C4-2B (cell line): ENCODE measurements around the gene CBX6.

Source experiments
- H3K27ac ChIP-seq: fragments of 450-650 bp; 2 replicates; pipeline ENCODE4 v1.5.1; 2017
- CTCF ChIP-seq: fragments of 450-650 bp; conservative IDR thresholded peaks from 2 replicates; pipeline ENCODE4 v1.5.1; 2017; ENCODE audit warnings: mild to moderate bottlenecking
- ZFX ChIP-seq: fragments of 450-650 bp; IDR thresholded peaks from 2 replicates; pipeline ENCODE4 v1.6.1; 2017

The CBX6 gene

DNA sequence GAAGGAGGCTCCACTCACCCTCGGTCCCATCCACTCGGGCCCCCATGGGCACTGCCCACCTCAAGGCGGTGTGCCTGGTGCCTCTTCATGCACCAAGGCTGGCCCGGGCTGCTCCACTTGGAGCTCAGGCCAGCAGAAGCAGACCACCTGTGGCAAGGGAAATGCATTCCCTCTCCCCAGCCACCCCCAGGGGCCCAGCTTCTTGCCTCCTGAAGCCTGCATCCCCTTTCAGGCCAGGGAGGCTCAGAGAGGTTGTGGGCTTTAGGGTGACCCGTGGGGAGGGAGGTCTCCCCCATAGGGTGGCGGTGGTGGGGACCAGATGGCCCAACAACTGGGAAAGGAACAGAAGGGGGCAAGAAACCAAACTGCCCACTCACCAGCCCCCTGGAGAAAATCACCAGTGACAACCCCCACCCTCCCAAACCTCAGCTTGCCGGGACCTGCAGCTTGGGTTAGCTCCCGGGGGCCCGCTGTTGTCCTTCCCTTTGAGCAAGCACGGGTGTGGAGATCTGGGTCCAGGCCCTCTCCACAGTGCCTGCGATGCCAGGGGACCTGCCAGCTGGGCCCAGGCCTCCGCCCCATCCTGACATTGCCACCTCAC, 8.4 kb downstream of the CBX6 start:
- no peak overlapping the region for H3K27ac ChIP-seq

GRCh38 chr22:38862375-38863329, 9.4 kb downstream of the CBX6 start:
- H3K27ac ChIP-seq = no peak overlapping the region
- TF ChIP-seq CTCF = no peak
- TF ChIP-seq ZFX = no peak

More for the DNA sequence above, 8.4 kb downstream of the CBX6 start:
- no peak for TF ChIP-seq CTCF
- TF ChIP-seq ZFX = no peak

DNA sequence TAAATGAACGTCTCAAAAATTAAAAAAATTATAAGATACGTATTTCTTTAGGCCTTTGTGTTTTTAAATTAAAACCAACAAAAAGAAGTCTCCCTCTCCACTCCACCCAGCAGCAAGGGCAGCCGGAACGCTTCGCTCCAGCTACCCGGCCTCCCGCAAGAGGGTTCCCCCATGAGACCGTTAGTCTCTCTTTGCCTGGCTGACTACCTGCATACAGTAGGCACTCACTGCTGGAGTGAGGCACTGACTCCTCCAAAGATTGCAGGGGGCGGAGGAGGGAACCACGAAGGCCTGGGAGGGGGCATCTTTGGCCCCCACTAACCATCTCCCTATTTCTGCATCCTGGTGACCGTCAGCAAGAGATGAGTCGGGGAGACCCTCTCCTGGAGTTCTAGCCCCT, 10.1 kb downstream of the CBX6 start:
- H3K27ac ChIP-seq = no peak overlapping the region
- TF ChIP-seq ZFX (no peak), CTCF (no peak; the same call in 1 of the 2 replicates)

DNA sequence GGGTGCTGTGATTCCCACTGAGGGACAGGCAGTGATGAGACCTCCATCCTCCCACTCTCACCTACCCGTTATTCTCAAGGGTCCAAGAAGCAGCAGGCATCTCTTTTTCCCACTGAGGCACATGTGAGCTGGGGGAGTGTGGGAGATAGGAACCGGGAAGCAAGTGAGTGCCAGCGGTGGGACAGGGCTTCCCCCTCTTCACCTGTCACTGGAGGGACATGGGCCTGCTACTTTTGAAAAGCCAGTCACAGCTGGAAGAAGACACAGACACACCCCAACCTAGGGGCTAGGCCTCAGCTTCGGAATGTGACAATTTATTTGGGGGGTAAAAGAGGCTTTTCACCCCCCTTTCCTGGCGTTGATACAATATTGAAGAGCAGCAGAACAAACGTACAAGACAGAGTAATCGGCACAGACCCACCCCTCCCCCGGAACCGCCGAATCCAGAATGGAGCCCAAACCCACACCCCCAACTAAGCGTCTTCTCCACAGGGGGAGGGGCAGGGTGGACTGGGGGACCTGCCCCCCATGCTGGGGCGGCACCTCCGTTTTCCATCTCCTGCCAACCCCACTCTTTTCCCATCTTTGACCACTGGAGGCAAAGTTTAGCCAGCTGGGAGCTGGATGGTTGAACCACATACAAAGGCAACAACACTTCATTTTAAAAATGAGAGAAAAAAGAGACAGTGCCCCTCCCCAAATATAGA, 10.7 kb downstream of the CBX6 start:
- TF ChIP-seq ZFX = no peak
- H3K27ac ChIP-seq = no peak overlapping the region

DNA sequence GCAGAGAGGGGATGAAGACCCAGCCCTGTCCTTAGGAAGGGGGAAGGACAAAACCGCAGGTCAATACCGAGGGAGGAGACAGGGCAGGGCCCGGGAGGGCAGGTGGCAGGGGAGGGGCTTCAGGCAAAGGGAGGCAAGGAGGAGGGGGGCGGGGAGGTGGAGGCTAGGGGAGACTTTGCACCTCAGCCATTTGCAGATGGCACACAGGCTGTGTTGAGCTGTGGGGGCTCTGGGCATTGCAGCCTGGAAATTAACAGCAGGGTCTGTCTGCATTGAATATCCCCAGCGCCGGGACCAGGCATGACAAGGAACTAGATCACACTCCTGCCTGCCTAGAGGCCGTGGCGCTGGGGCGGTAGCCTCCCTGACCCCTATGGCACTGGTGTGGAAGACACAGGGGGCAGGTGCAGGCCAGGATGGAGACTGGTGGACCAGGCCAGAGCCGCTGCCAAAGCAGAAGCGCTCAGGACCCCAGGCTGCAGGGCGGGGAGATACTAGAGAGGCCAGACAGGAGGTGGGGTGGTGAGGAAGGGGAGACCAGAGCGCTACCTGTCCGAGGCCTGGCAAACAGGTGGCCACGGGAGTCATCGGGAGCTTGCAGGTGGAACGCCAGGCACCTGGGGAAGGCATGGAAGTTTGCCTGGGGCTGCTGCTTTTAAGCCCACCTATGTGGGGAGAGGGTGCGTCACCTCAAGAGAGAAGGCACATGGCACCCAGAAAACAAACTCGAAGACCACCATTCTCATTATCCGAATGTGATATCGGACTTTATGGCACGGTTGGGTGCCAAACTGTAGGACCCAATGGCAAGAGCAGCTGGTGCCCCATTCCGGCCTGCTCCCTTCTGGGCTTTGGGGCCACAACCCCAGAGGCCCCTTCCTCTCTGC, 11.5 kb downstream of the CBX6 start:
- no peak overlapping the region for H3K27ac ChIP-seq
- TF ChIP-seq ZFX = no peak
- TF ChIP-seq CTCF = no peak

GRCh38 chr22:38859581-38860282, 12.3 kb downstream of the CBX6 start:
- no peak for TF ChIP-seq CTCF
- no peak for TF ChIP-seq ZFX

More at GRCh38 chr22:38859581-38860282, 12.3 kb downstream of the CBX6 start:
- H3K27ac ChIP-seq = no peak overlapping the region
